HUES6 (cell line): ENCODE measurements around the gene KRTAP4-8.
"Not testable (repeated sequence)": the region's sequence is repeated elsewhere in the genome, so short reads cannot be mapped to it uniquely, and the experiment has no call there.

Source experiments
- H3K27ac ChIP-seq: 2 replicates; pipeline ENCODE4 v1.7.0; 2013; ENCODE audit warnings: low read depth, mild to moderate bottlenecking, low read length, inconsistent platforms
- H3K27me3 ChIP-seq: 2 replicates; pipeline ENCODE4 v1.6.1; 2013; ENCODE audit warnings: low read length; ENCODE audit not compliant: control insufficient read depth, insufficient read depth
- H3K36me3 ChIP-seq: 2 replicates; pipeline ENCODE4 v1.6.1; 2013; ENCODE audit warnings: low read length; ENCODE audit not compliant: control insufficient read depth, insufficient read depth
- H3K4me1 ChIP-seq: 2 replicates; pipeline ENCODE4 v1.6.1; 2013; ENCODE audit warnings: low read length; ENCODE audit not compliant: control insufficient read depth, insufficient read depth
- H3K4me3 ChIP-seq: 2 replicates; pipeline ENCODE4 v1.5.1; 2013; ENCODE audit warnings: low read depth, low read length
- H3K9ac ChIP-seq: one replicate; pipeline ENCODE4 v1.6.1; 2013; ENCODE audit warnings: mild to moderate bottlenecking, low read length
- H3K9me3 ChIP-seq: 2 replicates; pipeline ENCODE4 v1.6.1; 2013; ENCODE audit warnings: low read depth, low read length; ENCODE audit not compliant: control insufficient read depth, insufficient read depth

KRTAP4-8 gene

GRCh38 chr17:41098042-41098441 is at the start of gene KRTAP4-8:
TSS of gene KRTAP4-8 (minus strand) at chr17:41098142. CDS start at chr17:41098084, 58 bp downstream.
- Histone ChIP-seq H3K36me3 (no peaks in the 10 kb centered on the region), H3K9ac (no peak within 1 kb of the TSS), H3K27ac (no peak within 1 kb of the TSS), H3K4me1 (no peaks in the 10 kb centered on the region), H3K4me3 (no peak within 1 kb of the TSS), H3K9me3 (peaks cover 6% of the 10 kb centered on the region), H3K27me3 (no peaks in the 10 kb centered on the region)

GRCh38 chr17:41145261-41145660 is 47.3 kb upstream of the KRTAP4-8 start:
- Histone ChIP-seq H3K27me3 (no peaks in the 10 kb centered on the region; the same call in 1 of the 2 replicates), H3K9ac (no peak overlapping the region), H3K4me3 (no peak overlapping the region)

GRCh38 chr17:41144846-41145245 is 46.9 kb upstream of the KRTAP4-8 start:
- H3K4me1 ChIP-seq, result no peaks in the 10 kb centered on the region
- no peaks in the 10 kb centered on the region; the same call in 1 of the 2 replicates for H3K27me3 ChIP-seq
- peaks cover 21% of the 10 kb centered on the region for H3K9me3 ChIP-seq
- no peaks in the 10 kb centered on the region for H3K36me3 ChIP-seq
- no peak overlapping the region for H3K4me3 ChIP-seq
- no peak overlapping the region for H3K27ac ChIP-seq
- no peak overlapping the region for H3K9ac ChIP-seq

More at GRCh38 chr17:41145261-41145660, 47.3 kb upstream of the KRTAP4-8 start:
- H3K36me3 ChIP-seq, result no peaks in the 10 kb centered on the region
- no peaks in the 10 kb centered on the region for H3K4me1 ChIP-seq
- H3K9me3 ChIP-seq, result peaks cover 17% of the 10 kb centered on the region
- H3K27ac ChIP-seq, result no peak overlapping the region

GRCh38 chr17:41141361-41141760 is 43.4 kb upstream of the KRTAP4-8 start:
- Histone ChIP-seq H3K27ac (no peak overlapping the region), H3K27me3 (no peaks in the 10 kb centered on the region), H3K4me1 (no peaks in the 10 kb centered on the region), H3K4me3 (no peak overlapping the region), H3K36me3 (no peaks in the 10 kb centered on the region), H3K9ac (no peak overlapping the region), H3K9me3 (peaks cover 24% of the 10 kb centered on the region)

GRCh38 chr17:41140360-41141131 is 42.6 kb upstream of the KRTAP4-8 start, which contains the start of gene KRTAP4-6:
TSS of gene KRTAP4-6 (minus strand) at chr17:41140544. CDS start at chr17:41140487, 57 bp downstream.
- Histone ChIP-seq H3K36me3 (no peaks in the 10 kb centered on the region), H3K4me1 (no peaks in the 10 kb centered on the region), H3K9me3 (peaks cover 24% of the 10 kb centered on the region), H3K9ac (no peak within 1 kb of the TSS), H3K27ac (no peak within 1 kb of the TSS), H3K4me3 (no peak within 1 kb of the TSS), H3K27me3 (no peaks in the 10 kb centered on the region)

GRCh38 chr17:41139865-41140264 is 41.9 kb upstream of the KRTAP4-8 start:
- peaks cover 24% of the 10 kb centered on the region for H3K9me3 ChIP-seq
- H3K36me3 ChIP-seq, H3K9ac ChIP-seq, H3K27me3 ChIP-seq, H3K4me1 ChIP-seq, H3K27ac ChIP-seq, H3K4me3 ChIP-seq: not testable (repeated sequence)

- Histone ChIP-seq H3K27me3 (no peaks in the 10 kb centered on the region), H3K9me3 (no peaks in the 10 kb centered on the region), H3K9ac (no peak overlapping the region), H3K36me3 (no peaks in the 10 kb centered on the region), H3K4me3 (no peak overlapping the region), H3K27ac (no peak overlapping the region), H3K4me1 (no peaks in the 10 kb centered on the region)
Measured at GRCh38 chr17:41133880-41134735, 36.2 kb upstream of the KRTAP4-8 start.

GRCh38 chr17:41131979-41132378 is 34.0 kb upstream of the KRTAP4-8 start:
- Histone ChIP-seq H3K36me3 (no peaks in the 10 kb centered on the region), H3K9ac (no peak overlapping the region), H3K9me3 (no peaks in the 10 kb centered on the region), H3K27ac (no peak overlapping the region), H3K4me3 (no peak overlapping the region), H3K27me3 (no peaks in the 10 kb centered on the region), H3K4me1 (no peaks in the 10 kb centered on the region)

- no peak overlapping the region for H3K4me3 ChIP-seq
Measured at GRCh38 chr17:41127371-41127770, 29.4 kb upstream of the KRTAP4-8 start.

GRCh38 chr17:41126412-41126811 is 28.5 kb upstream of the KRTAP4-8 start:
- no peak overlapping the region for H3K9ac ChIP-seq
- H3K4me3 ChIP-seq, result no peak overlapping the region
- H3K9me3 ChIP-seq, result no peaks in the 10 kb centered on the region
- H3K4me1 ChIP-seq, result no peaks in the 10 kb centered on the region
- H3K27me3 ChIP-seq, result no peaks in the 10 kb centered on the region
- no peaks in the 10 kb centered on the region for H3K36me3 ChIP-seq
- H3K27ac ChIP-seq, result no peak overlapping the region

More at GRCh38 chr17:41127371-41127770, 29.4 kb upstream of the KRTAP4-8 start:
- H3K9me3 ChIP-seq, result no peaks in the 10 kb centered on the region
- no peaks in the 10 kb centered on the region for H3K4me1 ChIP-seq
- no peaks in the 10 kb centered on the region for H3K36me3 ChIP-seq
- H3K27me3 ChIP-seq, result no peaks in the 10 kb centered on the region
- H3K27ac ChIP-seq, result no peak overlapping the region
- H3K9ac ChIP-seq, result no peak overlapping the region

- Histone ChIP-seq H3K36me3 (no peaks in the 10 kb centered on the region), H3K9me3 (no peaks in the 10 kb centered on the region), H3K27ac (no peak overlapping the region), H3K9ac (no peak overlapping the region), H3K27me3 (no peaks in the 10 kb centered on the region), H3K4me1 (no peaks in the 10 kb centered on the region), H3K4me3 (no peak overlapping the region)
Measured at GRCh38 chr17:41125064-41125463, 27.1 kb upstream of the KRTAP4-8 start.
